DMS79 treated with DMSO at 0.1 percent for 48 hours (cell line): ENCODE results near the gene NUAK1.
"Not testable (repeated sequence)": the region's sequence is repeated elsewhere in the genome, so short reads cannot be mapped to it uniquely, and the experiment has no call there.

Source experiments
- DNase-seq: peaks from one replicate; lab custom pipeline; 2025; lab: John Stamatoyannopoulos, UW

The NUAK1 gene

GRCh38 chr12:106033161-106033675 lies 105.5 kb downstream of the NUAK1 start:
- DNase-seq, result no peak

GRCh38 chr12:106032623-106032925 lies 106.2 kb downstream of the NUAK1 start:
- no peak for DNase-seq

GRCh38 chr12:106031761-106032622 lies 106.8 kb downstream of the NUAK1 start:
- no peak for DNase-seq

- DNase-seq, result no peak
These were observed 108.3 kb downstream of the NUAK1 start for GRCh38 chr12:106030210-106031071.

- no peak for DNase-seq
These were observed 109.2 kb downstream of the NUAK1 start for GRCh38 chr12:106029532-106029931.

- DNase-seq, result no peak
These were observed 110.8 kb downstream of the NUAK1 start for GRCh38 chr12:106027911-106028310.

GRCh38 chr12:106027286-106027685 lies 111.5 kb downstream of the NUAK1 start:
- DNase-seq, result no peak

GRCh38 chr12:106025129-106025528 lies 113.6 kb downstream of the NUAK1 start:
- DNase-seq, result no peak

GRCh38 chr12:106023039-106023438 lies 115.7 kb downstream of the NUAK1 start:
- no peak for DNase-seq

- DNase-seq, result no peak
These were observed 116.2 kb downstream of the NUAK1 start for GRCh38 chr12:106022568-106023012.

GRCh38 chr12:106021516-106021915 lies 117.2 kb downstream of the NUAK1 start:
- DNase-seq, result no peak

- DNase-seq, result no peak
These were observed 118.0 kb downstream of the NUAK1 start for GRCh38 chr12:106020736-106021135.

GRCh38 chr12:106019144-106019543 lies 119.6 kb downstream of the NUAK1 start:
- DNase-seq, result no peak

- no peak for DNase-seq
These were observed 120.5 kb downstream of the NUAK1 start for GRCh38 chr12:106018286-106018685.

GRCh38 chr12:106016601-106017278 lies 122.0 kb downstream of the NUAK1 start:
- not testable (repeated sequence) for DNase-seq

GRCh38 chr12:106015646-106016045 lies 123.1 kb downstream of the NUAK1 start:
- no peak for DNase-seq

- no peak for DNase-seq
These were observed 124.8 kb downstream of the NUAK1 start for GRCh38 chr12:106013941-106014340.
